ENCODE results near the gene TBX18.

The TBX18 gene

GRCh38 chr6:84667252-84668213 lies 96.9 kb downstream of the TBX18 start:
- no peak for DNase-seq

DNA sequence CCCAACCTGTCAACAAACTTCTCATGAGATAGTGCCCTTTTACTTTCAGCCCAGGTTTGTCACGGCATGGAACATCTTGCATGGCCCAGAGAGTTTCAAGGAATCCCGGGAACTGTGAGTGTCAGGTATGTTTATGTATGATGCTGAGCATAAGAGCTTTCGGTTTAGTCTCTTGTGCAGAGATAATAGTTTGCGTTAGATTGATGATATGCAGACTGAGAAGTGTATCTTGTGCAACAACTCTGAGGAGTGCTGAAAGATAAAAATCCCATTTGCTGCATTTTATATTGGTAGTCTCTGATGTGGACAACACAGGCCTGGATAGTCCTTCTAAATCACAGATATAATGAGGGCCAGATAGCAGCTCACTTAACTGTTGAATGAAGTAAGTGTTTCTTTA lies 99.0 kb downstream of the TBX18 start:
- no peak for DNase-seq

- no peak for DNase-seq
Measured at GRCh38 chr6:84663866-84664265, 100.5 kb downstream of the TBX18 start.

- DNase-seq, result no peak
Measured at GRCh38 chr6:84657486-84657885, 106.9 kb downstream of the TBX18 start.

DNA sequence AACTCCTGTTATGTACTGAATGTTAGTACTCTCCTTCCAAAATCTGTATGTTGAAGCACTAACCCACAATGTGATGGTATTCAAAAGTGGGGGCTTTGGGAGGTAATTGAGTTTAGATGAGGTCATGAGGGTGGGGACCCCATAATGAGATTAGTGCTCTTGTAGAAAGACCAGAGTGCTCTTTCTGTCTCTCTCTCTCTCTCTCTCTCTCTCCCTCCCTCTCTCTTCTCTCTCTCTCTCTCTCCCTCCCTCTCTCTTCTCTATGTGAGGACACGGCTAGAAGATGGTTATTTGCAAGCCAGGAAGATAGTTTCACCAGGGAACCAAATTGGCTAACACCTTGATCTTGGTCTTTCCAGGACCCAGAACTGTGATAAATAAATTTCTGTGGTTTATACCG lies 107.4 kb downstream of the TBX18 start:
- DNase-seq, result no peak

- no peak for DNase-seq
Measured at GRCh38 chr6:84653027-84653551, 111.3 kb downstream of the TBX18 start.

GRCh38 chr6:84652356-84653026 lies 111.9 kb downstream of the TBX18 start:
- no peak for DNase-seq

DNA sequence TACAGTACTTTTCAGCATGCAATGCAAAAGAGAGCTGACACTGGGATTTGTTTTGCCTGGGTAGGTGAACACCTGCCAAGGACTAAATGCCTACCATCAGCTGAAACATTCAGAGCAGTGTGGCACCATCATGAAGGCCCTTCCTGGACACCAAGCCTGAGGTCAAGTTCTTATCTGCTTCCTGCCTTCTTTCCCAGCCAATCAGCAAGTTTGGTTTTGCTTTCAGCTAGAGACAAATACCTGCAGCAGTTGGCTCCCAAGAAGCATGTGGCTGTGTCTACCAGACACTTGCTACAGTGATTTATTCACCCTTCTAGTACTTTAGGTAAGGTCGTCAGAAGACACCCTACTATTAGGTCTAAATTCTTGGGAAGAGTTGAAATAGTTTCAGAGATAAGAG lies 112.8 kb downstream of the TBX18 start:
- no peak for DNase-seq

- DNase-seq, result no peak
Measured at GRCh38 chr6:84648444-84648843, 116.0 kb downstream of the TBX18 start.

GRCh38 chr6:84645563-84646266 lies 118.7 kb downstream of the TBX18 start:
- DNase-seq, result no peak

DNA sequence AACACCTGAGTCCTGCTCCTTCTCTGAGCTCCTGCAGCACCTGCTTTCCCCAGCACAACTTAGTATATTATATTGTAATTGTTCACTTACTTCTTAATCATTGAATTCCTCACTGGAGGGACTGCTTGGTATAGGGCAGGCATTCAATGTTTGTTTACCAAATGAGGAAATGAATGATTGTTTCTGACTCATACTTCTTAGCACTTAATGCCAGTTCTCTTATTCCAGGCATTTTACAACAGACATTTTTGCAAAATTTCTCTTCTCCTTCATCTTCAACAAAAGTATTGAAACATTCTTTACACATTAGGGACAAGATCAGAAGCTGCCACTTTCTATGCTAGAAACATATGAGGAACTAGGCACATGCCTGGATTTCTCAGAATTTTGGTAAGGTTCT lies 119.4 kb downstream of the TBX18 start:
- no peak for DNase-seq

DNA sequence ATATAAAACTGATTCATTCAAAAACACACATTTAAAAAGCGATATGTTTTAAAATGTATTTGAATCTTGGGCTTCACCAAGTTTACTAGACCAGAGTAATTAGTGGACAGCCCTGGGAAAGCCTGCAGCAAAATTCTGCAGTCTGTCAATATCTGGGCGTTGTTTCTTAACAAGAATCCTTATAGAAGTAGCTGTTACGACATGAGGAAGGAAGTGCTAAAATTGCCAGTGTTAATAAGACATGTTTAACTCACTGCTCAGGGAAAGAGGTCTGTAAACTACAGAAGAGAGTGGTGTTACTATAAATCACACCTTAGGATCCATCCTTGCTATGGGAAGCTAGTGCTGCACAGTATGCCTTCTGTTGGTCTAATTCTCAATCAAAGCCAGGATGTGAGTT lies 120.6 kb downstream of the TBX18 start:
- no peak for DNase-seq

DNA sequence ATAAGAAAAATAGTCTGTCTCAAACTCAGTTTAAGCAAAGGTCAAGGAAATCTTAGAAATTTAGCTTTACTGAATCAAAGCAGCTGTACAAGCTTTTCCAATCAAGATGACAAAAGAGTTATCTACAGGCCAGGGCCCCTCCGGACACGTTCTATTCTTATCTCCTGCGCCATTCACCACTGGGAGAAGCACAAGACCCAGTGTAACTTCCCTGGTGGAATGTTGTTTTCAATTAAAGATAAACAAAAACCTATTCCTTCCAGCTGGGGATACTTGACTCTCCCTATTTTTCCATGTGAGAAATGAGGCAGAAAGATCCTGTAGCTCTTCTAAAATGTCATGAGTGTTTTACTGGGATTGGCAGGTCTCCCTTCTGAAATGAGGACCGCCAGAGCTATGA lies 123.3 kb downstream of the TBX18 start:
- no peak for DNase-seq

- no peak for DNase-seq
Measured at GRCh38 chr6:84639396-84639795, 125.0 kb downstream of the TBX18 start.

GRCh38 chr6:84638286-84638685 lies 126.1 kb downstream of the TBX18 start:
- DNase-seq, result no peak
